Smooth muscle cell (in vitro differentiated cells): ENCODE measurements around the gene ADK. TPM values are rescaled to one million over a fixed set of nuclear protein-coding genes. Genes with fewer than 3 reads are reported as not detected.

Source experiments
- DNase-seq: peaks from one replicate; lab custom pipeline; 2025; ENCODE audit not compliant: unreplicated experiment; lab: John Stamatoyannopoulos, UW
- H2AFZ ChIP-seq: fragments of 200-600 bp; sonication (generic); 2 replicates; pipeline ENCODE4 v1.6.0; 2016; ENCODE audit warnings: antibody characterized with exemption, low read depth, mild to moderate bottlenecking
- H3F3A ChIP-seq: fragments of 200-600 bp; sonication (generic); 2 replicates; pipeline ENCODE4 v1.6.0; 2017; ENCODE audit warnings: antibody characterized with exemption, low read depth
- H3K27ac ChIP-seq: fragments of 200-600 bp; sonication (generic); 2 replicates; pipeline ENCODE4 v1.5.1; 2016; ENCODE audit warnings: low read depth, mild to moderate bottlenecking
- H3K27me3 ChIP-seq: fragments of 200-600 bp; sonication (generic); 2 replicates; pipeline ENCODE4 v1.6.1; 2016; ENCODE audit warnings: low read depth, mild to moderate bottlenecking
- H3K36me3 ChIP-seq: fragments of 200-600 bp; sonication (generic); 2 replicates; pipeline ENCODE4 v1.5.1; 2016; ENCODE audit warnings: low read depth
- H3K4me1 ChIP-seq: fragments of 200-600 bp; sonication (generic); 2 replicates; pipeline ENCODE4 v1.5.1; 2016; ENCODE audit warnings: low read depth
- H3K4me2 ChIP-seq: fragments of 200-600 bp; sonication (generic); 2 replicates; pipeline ENCODE4 v1.6.0; 2016; ENCODE audit warnings: mild to moderate bottlenecking
- H3K4me3 ChIP-seq: fragments of 200-600 bp; sonication (generic); 2 replicates; pipeline ENCODE4 v1.5.1; 2016; ENCODE audit warnings: mild to moderate bottlenecking
- H3K79me2 ChIP-seq: fragments of 200-600 bp; sonication (generic); 2 replicates; pipeline ENCODE4 v1.6.0; 2016; ENCODE audit warnings: low read depth, mild to moderate bottlenecking
- H3K9ac ChIP-seq: fragments of 200-600 bp; sonication (generic); 2 replicates; pipeline ENCODE4 v1.6.0; 2016; ENCODE audit warnings: low read depth
- H3K9me3 ChIP-seq: fragments of 200-600 bp; sonication (generic); replicated peaks from 2 replicates; pipeline ENCODE4 v1.5.1; 2016; ENCODE audit warnings: low read depth
- H4K20me1 ChIP-seq: fragments of 200-600 bp; sonication (generic); 2 replicates; pipeline ENCODE4 v1.6.0; 2016; ENCODE audit warnings: low read depth
- WGBS: methylation state at CpG from one replicate; pipeline ENCODE4 v1.1.7; 2016; ENCODE audit warnings: low lambda C conversion rate; 5-methylcytosine and 5-hydroxymethylcytosine counted together
- polyA plus RNA-seq: library from polyadenylated mRNA; unstranded; fragments of >200 nt; fragmentation: Nextera tagmentation; extraction: Ambion mirVana; gene quantifications from 2 replicates; pipeline ENCODE4 v1.2.1, GENCODE V29; 2016
- total RNA-seq: library from RNA; depleted of rRNA; stranded (reverse); fragments of >200 nt; gene quantifications from 2 replicates; pipeline ENCODE4 v1.2.3, GENCODE V29; 2014
- TF ChIP-seq, protein P1 (sequence below): fragments of 200-600 bp; sonication (generic); IDR thresholded peaks from 2 replicates; pipeline ENCODE4 v1.5.1; 2017; ENCODE audit warnings: borderline replicate concordance, mild to moderate bottlenecking, antibody characterized with exemption; ENCODE audit not compliant: insufficient read depth, poor library complexity, severe bottlenecking

The ADK gene
- total and polyA plus RNA-seq, 2 experiments from 2014 or later: 19.4 to 25.1 TPM

DNA sequence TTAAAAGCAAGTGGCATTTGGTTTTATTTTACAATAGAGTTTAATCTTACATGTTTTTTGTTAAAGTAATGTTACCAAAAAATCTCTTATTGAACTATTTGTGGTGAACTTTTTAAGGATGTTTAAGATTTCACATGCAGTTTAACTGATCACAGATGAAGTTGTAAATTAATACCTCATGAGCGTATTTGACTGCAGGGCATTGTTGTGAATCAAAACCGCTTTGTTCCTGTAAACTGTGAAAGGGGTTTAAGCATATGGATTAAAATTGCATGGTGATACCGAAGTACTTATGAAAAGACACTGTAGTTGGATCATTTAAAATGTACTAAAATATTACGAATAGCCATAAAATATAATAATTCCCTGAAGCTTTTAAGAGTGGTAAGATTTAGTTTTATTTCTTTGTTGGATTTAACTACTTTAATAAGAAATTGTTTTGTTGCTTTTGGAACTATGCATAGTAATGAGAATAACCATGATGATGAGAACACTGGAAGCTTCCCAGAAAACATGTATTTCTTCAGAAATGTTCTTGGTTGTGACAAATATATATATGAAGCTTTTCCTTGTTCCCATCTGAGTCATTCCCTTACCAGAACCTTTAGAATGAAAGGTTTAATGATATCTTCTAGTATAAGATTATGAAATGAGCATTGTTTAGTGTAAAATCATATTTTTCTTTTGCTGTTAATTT, 131.3 kb downstream of the ADK start:
- Histone ChIP-seq H3K27me3 (no peaks in the 10 kb centered on the region), H3F3A (no peaks in the 10 kb centered on the region), H3K4me2 (no peak overlapping the region), H3K9me3 (no peaks in the 10 kb centered on the region), H3K79me2 (peaks cover 4% of the 10 kb centered on the region), H3K27ac (peak overlapping the region; percentile 32), H3K9ac (no peak overlapping the region), H3K36me3 (no peaks in the 10 kb centered on the region), H3K4me3 (no peak overlapping the region), H4K20me1 (no peaks in the 10 kb centered on the region), H2AFZ (no peak overlapping the region), H3K4me1 (no peaks in the 10 kb centered on the region)
- 95% methylated on average over 4 of the region's 4 CpGs for WGBS
- TF ChIP-seq, protein P1, sequence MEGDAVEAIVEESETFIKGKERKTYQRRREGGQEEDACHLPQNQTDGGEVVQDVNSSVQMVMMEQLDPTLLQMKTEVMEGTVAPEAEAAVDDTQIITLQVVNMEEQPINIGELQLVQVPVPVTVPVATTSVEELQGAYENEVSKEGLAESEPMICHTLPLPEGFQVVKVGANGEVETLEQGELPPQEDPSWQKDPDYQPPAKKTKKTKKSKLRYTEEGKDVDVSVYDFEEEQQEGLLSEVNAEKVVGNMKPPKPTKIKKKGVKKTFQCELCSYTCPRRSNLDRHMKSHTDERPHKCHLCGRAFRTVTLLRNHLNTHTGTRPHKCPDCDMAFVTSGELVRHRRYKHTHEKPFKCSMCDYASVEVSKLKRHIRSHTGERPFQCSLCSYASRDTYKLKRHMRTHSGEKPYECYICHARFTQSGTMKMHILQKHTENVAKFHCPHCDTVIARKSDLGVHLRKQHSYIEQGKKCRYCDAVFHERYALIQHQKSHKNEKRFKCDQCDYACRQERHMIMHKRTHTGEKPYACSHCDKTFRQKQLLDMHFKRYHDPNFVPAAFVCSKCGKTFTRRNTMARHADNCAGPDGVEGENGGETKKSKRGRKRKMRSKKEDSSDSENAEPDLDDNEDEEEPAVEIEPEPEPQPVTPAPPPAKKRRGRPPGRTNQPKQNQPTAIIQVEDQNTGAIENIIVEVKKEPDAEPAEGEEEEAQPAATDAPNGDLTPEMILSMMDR: no peak
- DNase-seq: no peak

DNA sequence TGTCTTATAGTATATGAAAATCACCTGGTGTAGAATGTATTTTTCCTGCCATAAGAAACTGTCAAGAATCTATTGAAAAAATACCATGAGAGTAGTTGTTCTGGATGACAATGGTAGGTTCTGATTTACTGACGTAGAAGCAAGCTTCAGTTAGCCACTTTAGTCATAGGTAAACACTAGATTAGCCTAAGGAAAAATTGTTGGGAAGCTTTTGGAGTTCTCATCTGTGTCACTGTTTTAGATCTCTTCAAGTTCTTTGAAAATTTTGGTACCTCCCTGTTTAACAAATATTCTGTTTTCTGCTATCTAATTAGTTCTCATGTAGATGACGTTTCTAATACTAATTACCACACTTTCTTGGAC, 131.8 kb downstream of the ADK start:
- Histone ChIP-seq H3K9ac (no peak overlapping the region), H3F3A (no peaks in the 10 kb centered on the region), H3K79me2 (peaks cover 4% of the 10 kb centered on the region), H3K27ac (peak overlapping the region; percentile 32), H3K4me1 (no peaks in the 10 kb centered on the region), H3K27me3 (no peaks in the 10 kb centered on the region), H3K9me3 (no peaks in the 10 kb centered on the region), H3K36me3 (no peaks in the 10 kb centered on the region), H3K4me2 (no peak overlapping the region), H2AFZ (no peak overlapping the region), H4K20me1 (no peaks in the 10 kb centered on the region), H3K4me3 (no peak overlapping the region)
- 61% methylated on average over 2 of the region's 2 CpGs for WGBS
- DNase-seq: no peak
- TF ChIP-seq, protein P1: no peak

DNA sequence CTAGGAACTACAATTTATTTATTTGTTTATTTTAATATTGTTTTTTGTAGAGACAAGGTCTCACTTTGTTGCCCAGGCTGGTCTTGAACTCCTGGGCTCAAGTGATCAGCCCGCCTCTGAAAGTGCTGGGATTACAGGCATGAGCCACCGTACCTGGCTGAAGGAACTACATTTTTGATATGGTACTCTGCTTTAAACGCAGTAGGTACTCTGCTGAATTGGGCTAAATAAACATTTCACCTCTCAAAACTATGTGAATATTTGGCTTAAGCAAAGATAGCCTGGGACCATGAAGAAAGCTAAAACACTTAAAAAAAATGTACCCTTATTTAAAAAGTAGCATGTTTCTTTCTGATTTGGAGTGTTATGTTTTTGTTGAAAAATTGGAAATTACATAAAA, 138.2 kb downstream of the ADK start:
- H2AFZ ChIP-seq: no peak overlapping the region
- peaks cover 8% of the 10 kb centered on the region for H3F3A ChIP-seq
- H3K4me2 ChIP-seq: no peak overlapping the region
- H3K27me3 ChIP-seq: no peaks in the 10 kb centered on the region
- no peaks in the 10 kb centered on the region for H4K20me1 ChIP-seq
- H3K9me3 ChIP-seq: no peaks in the 10 kb centered on the region
- no peak overlapping the region for H3K27ac ChIP-seq
- no peak overlapping the region for H3K4me3 ChIP-seq
- 94% methylated on average over 3 of the region's 3 CpGs for WGBS
- H3K9ac ChIP-seq: no peak overlapping the region
- no peaks in the 10 kb centered on the region for H3K36me3 ChIP-seq
- no peak for DNase-seq
- H3K79me2 ChIP-seq: no peaks in the 10 kb centered on the region
- TF ChIP-seq, protein P1: no peak
- H3K4me1 ChIP-seq: peaks cover 13% of the 10 kb centered on the region

DNA sequence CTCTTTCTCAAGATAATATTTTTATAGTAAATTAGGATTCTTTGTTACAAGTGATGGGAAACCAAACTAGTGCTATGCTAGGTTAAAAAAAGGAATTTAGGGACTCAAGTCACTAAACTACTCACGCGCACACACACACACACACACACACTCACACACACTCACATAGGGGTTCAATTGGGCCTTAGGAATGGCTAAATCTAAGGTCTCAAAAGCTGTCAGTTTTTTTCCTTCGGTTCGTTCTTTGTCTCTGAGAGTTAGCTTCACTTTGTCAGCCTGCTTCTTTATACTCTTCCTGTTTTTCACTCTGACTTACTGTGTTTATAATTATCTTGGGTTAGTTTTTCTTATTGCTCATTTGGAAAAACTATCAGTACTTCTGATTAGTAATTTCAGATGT, 138.9 kb downstream of the ADK start:
- peaks cover 13% of the 10 kb centered on the region for H3K4me1 ChIP-seq
- H3K36me3 ChIP-seq: no peaks in the 10 kb centered on the region
- no peak for DNase-seq
- 77% methylated on average over 4 of the region's 4 CpGs for WGBS
- H3K27me3 ChIP-seq: no peaks in the 10 kb centered on the region
- H2AFZ ChIP-seq: no peak overlapping the region
- H3K9ac ChIP-seq: no peak overlapping the region
- no peaks in the 10 kb centered on the region for H3K79me2 ChIP-seq
- TF ChIP-seq, protein P1: no peak
- H3K9me3 ChIP-seq: no peaks in the 10 kb centered on the region
- no peaks in the 10 kb centered on the region for H4K20me1 ChIP-seq
- H3K27ac ChIP-seq: peak overlapping the region; percentile 42
- H3F3A ChIP-seq: peaks cover 8% of the 10 kb centered on the region
- H3K4me3 ChIP-seq: no peak overlapping the region
- H3K4me2 ChIP-seq: no peak overlapping the region
